ENCODE results near the gene CENPU. TPM values are rescaled to one million over a fixed set of nuclear protein-coding genes. Genes with fewer than 3 reads are reported as not detected.

CENPU gene
- total RNA-seq, 1 experiment from 2014 or later: 124 TPM

DNA sequence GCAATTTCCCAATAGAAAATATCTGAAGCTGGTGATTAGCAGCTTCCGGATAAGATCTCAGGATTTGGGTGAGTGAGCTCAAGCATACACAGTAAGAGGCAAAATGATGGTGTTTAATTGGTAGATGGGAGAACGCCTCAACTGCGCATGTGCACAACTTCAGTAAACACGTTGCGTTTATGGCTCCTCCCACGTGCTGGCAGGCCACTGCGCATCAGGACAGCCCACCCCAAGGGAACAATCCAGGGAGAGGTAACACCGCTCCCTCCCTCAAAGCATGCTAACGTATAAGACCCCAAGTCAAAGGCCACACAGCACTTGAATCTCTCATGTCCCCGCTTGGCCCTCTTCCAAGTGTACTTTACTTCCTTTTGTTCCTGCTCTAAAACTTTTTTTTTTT, 10.3 kb upstream of the CENPU start:
- H2BK15ac ChIP-seq (ENCODE audit: low read depth, low read length): no peak overlapping the region
- no peak overlapping the region for H2BK12ac ChIP-seq (ENCODE audit: insufficient read length, low read depth, low read length)
- H3K4me2 ChIP-seq (ENCODE audit: insufficient read depth, insufficient read length, low read length): no peak overlapping the region
- peaks cover 33 to 39% of the 10 kb centered on the region in 2 experiments for H3K4me1 Mint-ChIP-seq
- no peak overlapping the region for H2BK5ac ChIP-seq (ENCODE audit: insufficient read length, low read length)
- H3K9me3 Mint-ChIP-seq: peaks cover 28 to 32% of the 10 kb centered on the region in 2 experiments
- TF ChIP-seq, protein P1, sequence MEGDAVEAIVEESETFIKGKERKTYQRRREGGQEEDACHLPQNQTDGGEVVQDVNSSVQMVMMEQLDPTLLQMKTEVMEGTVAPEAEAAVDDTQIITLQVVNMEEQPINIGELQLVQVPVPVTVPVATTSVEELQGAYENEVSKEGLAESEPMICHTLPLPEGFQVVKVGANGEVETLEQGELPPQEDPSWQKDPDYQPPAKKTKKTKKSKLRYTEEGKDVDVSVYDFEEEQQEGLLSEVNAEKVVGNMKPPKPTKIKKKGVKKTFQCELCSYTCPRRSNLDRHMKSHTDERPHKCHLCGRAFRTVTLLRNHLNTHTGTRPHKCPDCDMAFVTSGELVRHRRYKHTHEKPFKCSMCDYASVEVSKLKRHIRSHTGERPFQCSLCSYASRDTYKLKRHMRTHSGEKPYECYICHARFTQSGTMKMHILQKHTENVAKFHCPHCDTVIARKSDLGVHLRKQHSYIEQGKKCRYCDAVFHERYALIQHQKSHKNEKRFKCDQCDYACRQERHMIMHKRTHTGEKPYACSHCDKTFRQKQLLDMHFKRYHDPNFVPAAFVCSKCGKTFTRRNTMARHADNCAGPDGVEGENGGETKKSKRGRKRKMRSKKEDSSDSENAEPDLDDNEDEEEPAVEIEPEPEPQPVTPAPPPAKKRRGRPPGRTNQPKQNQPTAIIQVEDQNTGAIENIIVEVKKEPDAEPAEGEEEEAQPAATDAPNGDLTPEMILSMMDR (conservative IDR thresholded peaks at IDR 0.05): no peak
- H2AK5ac ChIP-seq (ENCODE audit: insufficient read length, low read length): no peak overlapping the region
- H3K27ac ChIP-seq (ENCODE audit: insufficient read length, low read depth, low read length): no peak overlapping the region
- no peak overlapping the region for H2BK120ac ChIP-seq (ENCODE audit: low read depth, low read length, poor library complexity, severe bottlenecking)
- H3K9ac ChIP-seq (ENCODE audit: extremely low read depth, insufficient read length, low read length): no peak overlapping the region
- H3K4me3 Mint-ChIP-seq: no peak overlapping the region
- H3K79me1 ChIP-seq (ENCODE audit: insufficient read depth, low read depth, low read length, poor library complexity, severe bottlenecking): no peaks in the 10 kb centered on the region
- H3K9me3 ChIP-seq (ENCODE audit: control insufficient read depth, low read depth, low read length): no peaks in the 10 kb centered on the region
- H4K8ac ChIP-seq (replicated peaks; ENCODE audit: insufficient read length, low read depth, low read length): no peak overlapping the region
- H3K27me3 Mint-ChIP-seq (ENCODE audit: low read depth): peaks cover 23% of the 10 kb centered on the region
- H3K36me3 Mint-ChIP-seq (ENCODE audit: insufficient read depth in 1 of 3, low read depth in 3 of 3): peaks cover 16 to 21% (median 21%) of the 10 kb centered on the region in 3 experiments
- no peak overlapping the region for H3K14ac ChIP-seq (ENCODE audit: insufficient read depth, low read length)
- no peak overlapping the region for H3K27ac Mint-ChIP-seq
- no peak overlapping the region for H2BK20ac ChIP-seq (ENCODE audit: low read depth, low read length, poor library complexity, severe bottlenecking)
- no peak overlapping the region for H3K18ac ChIP-seq (ENCODE audit: insufficient read length, low read depth, low read length)
- H4K91ac ChIP-seq (ENCODE audit: insufficient read length, low read depth, low read length): no peak overlapping the region
- H3K23ac ChIP-seq (ENCODE audit: insufficient read length, low read depth, low read length): no peak overlapping the region
- DNase-seq: no peak
- H3K27me3 ChIP-seq (ENCODE audit: insufficient read depth, low read length): no peaks in the 10 kb centered on the region
- no peaks in the 10 kb centered on the region for H4K20me1 ChIP-seq (ENCODE audit: control insufficient read depth, insufficient read depth, insufficient read length)
- peaks cover 3% of the 10 kb centered on the region; the same call in 1 of the 2 replicates for H3K4me1 ChIP-seq (ENCODE audit: insufficient read depth, low read length)
- no peaks in the 10 kb centered on the region for H3K23me2 ChIP-seq (ENCODE audit: insufficient read length, low read depth, low read length, poor library complexity, severe bottlenecking)
- no peaks in the 10 kb centered on the region for H3K79me2 ChIP-seq (ENCODE audit: insufficient read depth, low read length)
- H2AFZ ChIP-seq (ENCODE audit: low read length): no peak overlapping the region
- H3K56ac ChIP-seq (ENCODE audit: insufficient read length, low read depth, low read length): no peak overlapping the region
- no peak overlapping the region for H3K4ac ChIP-seq (ENCODE audit: low read depth, low read length)
- no peak overlapping the region for H3T11ph ChIP-seq (ENCODE audit: low read length)
- WGBS (ENCODE audit: extremely low coverage, insufficient read length, low lambda C conversion rate): no CpG with 5 or more reads among the region's 10 CpGs
- no peak overlapping the region for H4K5ac ChIP-seq (ENCODE audit: insufficient read length, low read depth, low read length)

All from H9 (cell line).